Measurements from ENCODE around the gene CORO6. TPM values are rescaled to one million over a fixed set of nuclear protein-coding genes. Genes with fewer than 3 reads are reported as not detected.

CORO6 gene
- total and polyA plus RNA-seq, 10 of the 15 experiments (the other 5 are each of a cell fraction or from before 2014, with no cell fraction given) = 0.26 to 5.0 (median 1.7) TPM; not detected in 1

GRCh38 chr17:29575511-29576213 lies 47.0 kb downstream of the CORO6 start:
- Histone ChIP-seq H3K27me3 (replicated peaks in 1 of 2; ENCODE audit: control insufficient read depth in 2 of 2, insufficient read depth in 2 of 2, low read length in 1 of 2) (no peaks in the 10 kb centered on the region), H3K4me1 (ENCODE audit: control insufficient read depth, insufficient read depth, low read length) (0 out of 2 replicates have a peak, but pooled peaks cover 7% of the 10 kb centered on the region), H3K79me2 (ENCODE audit: control insufficient read depth, insufficient read depth, low read length) (no peaks in the 10 kb centered on the region), H3K9ac (ENCODE audit: control insufficient read depth, insufficient read depth, low read length) (no peak overlapping the region), H3K36me3 (ENCODE audit: control insufficient read depth in 2 of 2, insufficient read depth in 2 of 2, low read length in 1 of 2) (peaks cover 8 to 19% of the 10 kb centered on the region in 2 experiments; a peak in 3 of 4 replicates), H3K4me2 (ENCODE audit: control insufficient read depth, insufficient read depth) (no peak overlapping the region), H4K20me1 (ENCODE audit: control insufficient read depth, insufficient read depth) (no peaks in the 10 kb centered on the region), H3K27ac (ENCODE audit: control insufficient read depth, insufficient read depth) (no peak overlapping the region), H3K9me3 (replicated peaks; ENCODE audit: control insufficient read depth, insufficient read depth, low read length) (no peaks in the 10 kb centered on the region), H3K4me3 (no peak overlapping the region), H2AFZ (ENCODE audit: control insufficient read depth, low read depth, low read length) (no peak overlapping the region)
- ChIA-PET POLR2A (interaction anchor here (1.0 kb wide), 1 partner anchor 13 kb away, joined by 4 read pairs; no protein-coding TSS in a partner anchor), SMC1A (ENCODE audit: uncharacterized antibody, unreplicated experiment) (interaction anchor here (1.3 to 1.5 kb wide), 2 partner anchors 42 to 206 kb away, joined by 3 to 4 read pairs; no protein-coding TSS in a partner anchor), CTCF (interaction anchor here (0.8 to 2.4 kb wide), 3 partner anchors 12 to 17 kb away, joined by 3 to 15 read pairs (median 3); partner anchors contain the start of gene ANKRD13B), RAD21 (ENCODE audit: unreplicated experiment) (interaction anchor here (2.3 kb wide), 1 partner anchor 16 kb away, joined by 9 read pairs; no protein-coding TSS in a partner anchor)
- DNase-seq (ENCODE audit: low read depth, low spot score) (no peak), FAIRE-seq (no peak), ATAC-seq (no peak)
- intact Hi-C loops (cut with micrococcal nuclease; ENCODE audit: unreplicated experiment) = no loop called here
- WGBS (ENCODE audit: insufficient coverage, insufficient replicate concordance, low lambda C conversion rate, missing lambda C conversion rate) = 89% methylated on average over 28 of the region's 28 CpGs
- in situ Hi-C loops (cut with MboI) = no loop called here
- TF ChIP-seq JUNB (IDR thresholded peaks at IDR 0.05) = no peak
- TF ChIP-seq ZNF217 (IDR thresholded peaks at IDR 0.05) = no peak
- no peak for TF ChIP-seq RAD51 (IDR thresholded peaks at IDR 0.05)
- TF ChIP-seq POLR2AphosphoS2 (IDR thresholded peaks at IDR 0.05; ENCODE audit: low read depth, low read length) = no peak
- TF ChIP-seq RAD21 (IDR thresholded peaks at IDR 0.05; ENCODE audit: insufficient read depth, low read depth, low read length) = no peak
- BruUV-seq (replicated peaks) = no TSS peak
